Prostate gland (tissue), 2 donors: ENCODE data around the gene CCDC154.

Experiments used
- CTCF ChIP-seq, 4 experiments: fragments of 200-600 bp in 2 of 4; fragments of 450-650 bp in 2 of 4; sonication (generic) in 2 of 4; IDR thresholded peaks; 1 replicate in 3 of 4; 2 replicates in 1 of 4; pipeline ENCODE4 v1.5.1; 2016 to 2019; ENCODE audit warnings: antibody characterized with exemption in 4 of 4, mild to moderate bottlenecking in 2 of 4, moderate library complexity in 2 of 4
- POLR2A ChIP-seq: fragments of 450-650 bp; IDR thresholded peaks from one replicate; pipeline ENCODE4 v1.6.1; 2016; ENCODE audit warnings: antibody characterized with exemption, mild to moderate bottlenecking
- POLR2AphosphoS5 ChIP-seq: sonication (generic); formaldehyde crosslinking; IDR thresholded peaks from one replicate; pipeline ENCODE4 v1.6.1; 2017; ENCODE audit warnings: antibody characterized with exemption

- TF ChIP-seq CTCF (IDR thresholded peaks at IDR 0.05) (no peak), POLR2A (no peak), POLR2AphosphoS5 (no peak)
Measured at GRCh38 chr16:1481906-1482835, 37.8 kb upstream of the CCDC154 start.
